Hepatocyte (in vitro differentiated cells): ENCODE data around the gene NCOA3.

Source experiments
- CTCF ChIP-seq: fragments of 200-600 bp; sonication (generic); IDR thresholded peaks from 2 replicates; pipeline ENCODE4 v1.5.1; 2016; ENCODE audit warnings: antibody characterized with exemption, mild to moderate bottlenecking; ENCODE audit not compliant: poor library complexity
- EZH2 ChIP-seq: fragments of 200-600 bp; sonication (generic); IDR thresholded peaks from 2 replicates; pipeline ENCODE4 v1.6.1; 2016; ENCODE audit warnings: antibody characterized with exemption, mild to moderate bottlenecking, borderline replicate concordance

- TF ChIP-seq CTCF (no peak), EZH2 (no peak)
Measured at GRCh38 chr20:47662483-47663353, 161.0 kb downstream of the NCOA3 start.
